Upper lobe of left lung (tissue), 6 donors: Measurements from ENCODE around the gene SMIM20. TPM values are rescaled to one million over a fixed set of nuclear protein-coding genes. Genes with fewer than 3 reads are reported as not detected.
A peak's percentile ranks its signal among the peaks of the same experiment; 100 is the strongest.

Source experiments
- ATAC-seq, 2 donors: fragments of 200-7000 bp; cut with Tn5 transposase; one replicate each; pipeline ENCODE4 v1.9.1; 2022; ENCODE audit warnings: mild to moderate bottlenecking in 2 of 2, moderate library complexity in 2 of 2; ENCODE audit not compliant: low FRiP score in 2 of 2
- DNase-seq, 2 donors: peaks; one replicate each; pipeline ENCODE4 v3.0.0-alpha.2; 2019 to 2020
- H3K27ac ChIP-seq, 4 donors: fragments of 200-600 bp; sonication (generic); one replicate each; pipeline ENCODE4 v1.5.1; 2016 to 2019
- H3K27me3 ChIP-seq, 4 donors: fragments of 200-600 bp; sonication (generic); one replicate each; pipeline ENCODE4 v1.5.1; 2017 to 2019
- H3K36me3 ChIP-seq, 4 donors: fragments of 200-600 bp; sonication (generic); one replicate each; pipeline ENCODE4 v1.5.1; 2016 to 2019
- H3K4me1 ChIP-seq, 4 donors: fragments of 200-600 bp; sonication (generic); one replicate each; pipeline ENCODE4 v1.5.1; 2018 to 2019
- H3K4me3 ChIP-seq, 4 donors: fragments of 200-600 bp; sonication (generic); one replicate each; pipeline ENCODE4 v1.5.1; 2017 to 2019; ENCODE audit warnings: mild to moderate bottlenecking in 2 of 4, moderate library complexity in 1 of 4
- H3K9me3 ChIP-seq, 4 donors: fragments of 200-600 bp; sonication (generic); one replicate each; pipeline ENCODE4 v1.5.1; 2018 to 2019
- CTCF ChIP-seq, 6 experiments: fragments of 450-650 bp in 4 of 6; fragments of 200-600 bp in 2 of 6; sonication (generic) in 2 of 6; IDR thresholded peaks; one replicate each; pipeline ENCODE4 v1.5.1; 2016 to 2019; ENCODE audit warnings: antibody characterized with exemption in 6 of 6
- EP300 ChIP-seq, 4 donors: sonication (generic); formaldehyde crosslinking; IDR thresholded peaks; one replicate each; pipeline ENCODE4 v1.5.1; 2017; ENCODE audit warnings: antibody characterized with exemption in 4 of 4, control low read depth in 2 of 4
- POLR2A ChIP-seq, 4 donors: fragments of 450-650 bp; IDR thresholded peaks; one replicate each; pipeline ENCODE4 v1.5.1; 2016 to 2017; ENCODE audit warnings: antibody characterized with exemption in 4 of 4, mild to moderate bottlenecking in 2 of 4
- POLR2AphosphoS5 ChIP-seq, 2 donors: sonication (generic); formaldehyde crosslinking; IDR thresholded peaks; one replicate each; pipeline ENCODE4 v1.5.1; 2017; ENCODE audit warnings: antibody characterized with exemption in 2 of 2
- WGBS, 2 donors: methylation state at CpG; one replicate each; pipeline ENCODE4 v1.1.5; 2017 to 2018; 5-methylcytosine and 5-hydroxymethylcytosine counted together
- total RNA-seq, 6 donors: library from RNA; depleted of rRNA in 4 of 6; stranded (reverse); fragments of >200 nt in 4 of 6; gene quantifications; one replicate each; pipeline versions ENCODE4 v1.1.0 to v1.2.1, GENCODE V29; 2016 to 2021
- donor health status: DM: no; HTN: no; CAD: no; lungs with moderate emphysema.
- donor health status: DM: no; HTN: yes; CAD: no; lungs with severe emphysema.

The SMIM20 gene
- total RNA-seq, 6 donors from 2014 or later, result 7.5 to 33.4 (median 20.8) TPM

GRCh38 chr4:25966171-25966570 is 52.2 kb downstream of the SMIM20 start:
- Histone ChIP-seq H3K27me3 (no peaks in the 10 kb centered on the region), H3K4me3 (no peak overlapping the region), H3K27ac (no peak overlapping the region), H3K4me1 (peaks cover 0 to 10% (median 10%) of the 10 kb centered on the region in 4 donors), H3K36me3 (no peaks in the 10 kb centered on the region), H3K9me3 (no peaks in the 10 kb centered on the region)
- no peak for TF ChIP-seq EP300 (IDR thresholded peaks at IDR 0.05)
- DNase-seq, result no peak
- WGBS, 2 donors, result 89 to 94% methylated on average over 3 of the region's 3 CpGs
- no peak for ATAC-seq

GRCh38 chr4:25969374-25970155 is 55.5 kb downstream of the SMIM20 start:
- DNase-seq (no peak), ATAC-seq (no peak)
- Histone ChIP-seq H3K27ac (no peak overlapping the region), H3K27me3 (no peaks in the 10 kb centered on the region), H3K36me3 (no peaks in the 10 kb centered on the region), H3K9me3 (no peaks in the 10 kb centered on the region), H3K4me3 (no peak overlapping the region), H3K4me1 (peaks cover 0 to 13% (median 10%) of the 10 kb centered on the region in 4 donors)
- no peak for TF ChIP-seq POLR2A (IDR thresholded peaks at IDR 0.05)
- TF ChIP-seq EP300 (IDR thresholded peaks at IDR 0.05), result no peak
- no peak for TF ChIP-seq CTCF (IDR thresholded peaks at IDR 0.05)
- no peak for TF ChIP-seq POLR2AphosphoS5 (IDR thresholded peaks at IDR 0.05)
- WGBS, 2 donors, result 75 to 83% methylated on average over 13 of the region's 13 CpGs

- 46 to 49% methylated on average over 6 to 13 of the region's 13 CpGs for WGBS, 2 donors
- Histone ChIP-seq H3K27me3 (no peaks in the 10 kb centered on the region), H3K27ac (peak overlapping the region in 1 of 4 donors; percentile 59), H3K36me3 (no peaks in the 10 kb centered on the region), H3K9me3 (no peaks in the 10 kb centered on the region), H3K4me3 (peak overlapping the region in 1 of 4 donors; percentile 15), H3K4me1 (peaks cover 0 to 13% (median 10%) of the 10 kb centered on the region in 4 donors)
- no peak for TF ChIP-seq EP300 (IDR thresholded peaks at IDR 0.05)
- TF ChIP-seq CTCF (IDR thresholded peaks at IDR 0.05), result no peak
- no peak for TF ChIP-seq POLR2A (IDR thresholded peaks at IDR 0.05)
- no peak for TF ChIP-seq POLR2AphosphoS5 (IDR thresholded peaks at IDR 0.05)
- peak in 1 of 2 donors; percentile 41 for DNase-seq
- peak; percentile 59 to 79 for ATAC-seq
Measured at GRCh38 chr4:25970226-25970675, 56.2 kb downstream of the SMIM20 start.

- Histone ChIP-seq H3K27ac (peak overlapping the region in 1 of 4 donors; percentile 59), H3K27me3 (no peaks in the 10 kb centered on the region), H3K36me3 (no peaks in the 10 kb centered on the region), H3K9me3 (no peaks in the 10 kb centered on the region), H3K4me1 (peaks cover 0 to 13% (median 10%) of the 10 kb centered on the region in 4 donors), H3K4me3 (no peak overlapping the region)
- ATAC-seq, result peak; percentile 55 to 65
- TF ChIP-seq POLR2A (IDR thresholded peaks at IDR 0.05) (no peak), CTCF (IDR thresholded peaks at IDR 0.05) (no peak), EP300 (IDR thresholded peaks at IDR 0.05) (no peak), POLR2AphosphoS5 (IDR thresholded peaks at IDR 0.05) (peak in 1 of 2 donors; percentile 9)
- WGBS, 2 donors, result 83% methylated on average over 6 of the region's 6 CpGs; no CpG with 5 or more reads in 1 of the 2 donors
- no peak for DNase-seq
Measured at GRCh38 chr4:25970691-25971432, 56.8 kb downstream of the SMIM20 start.

- ATAC-seq (no peak), DNase-seq (no peak)
- 61 to 95% methylated on average over 4 of the region's 4 CpGs for WGBS, 2 donors
Measured at GRCh38 chr4:25972366-25972765, 58.3 kb downstream of the SMIM20 start.

More at GRCh38 chr4:25972366-25972765, 58.3 kb downstream of the SMIM20 start:
- no peaks in the 10 kb centered on the region for H3K9me3 ChIP-seq
- H3K27me3 ChIP-seq, result no peaks in the 10 kb centered on the region
- peaks cover 0 to 13% (median 10%) of the 10 kb centered on the region in 4 donors for H3K4me1 ChIP-seq
- H3K4me3 ChIP-seq, result no peak overlapping the region
- no peak overlapping the region for H3K27ac ChIP-seq
- no peak for TF ChIP-seq POLR2A (IDR thresholded peaks at IDR 0.05)
- TF ChIP-seq EP300 (IDR thresholded peaks at IDR 0.05), result no peak
- TF ChIP-seq POLR2AphosphoS5 (IDR thresholded peaks at IDR 0.05), result no peak
- no peak for TF ChIP-seq CTCF (IDR thresholded peaks at IDR 0.05)
- no peaks in the 10 kb centered on the region for H3K36me3 ChIP-seq
